CD4-positive, alpha-beta T cell treated with Interleukin-17A for 1 hour (primary cell): ENCODE results near the gene TGM2.
A peak's percentile ranks its signal among the peaks of the same experiment; 100 is the strongest.

Source experiments
- DNase-seq: peaks from one replicate; pipeline ENCODE4 v3.0.0-alpha.2; 2020

Gene TGM2

DNA sequence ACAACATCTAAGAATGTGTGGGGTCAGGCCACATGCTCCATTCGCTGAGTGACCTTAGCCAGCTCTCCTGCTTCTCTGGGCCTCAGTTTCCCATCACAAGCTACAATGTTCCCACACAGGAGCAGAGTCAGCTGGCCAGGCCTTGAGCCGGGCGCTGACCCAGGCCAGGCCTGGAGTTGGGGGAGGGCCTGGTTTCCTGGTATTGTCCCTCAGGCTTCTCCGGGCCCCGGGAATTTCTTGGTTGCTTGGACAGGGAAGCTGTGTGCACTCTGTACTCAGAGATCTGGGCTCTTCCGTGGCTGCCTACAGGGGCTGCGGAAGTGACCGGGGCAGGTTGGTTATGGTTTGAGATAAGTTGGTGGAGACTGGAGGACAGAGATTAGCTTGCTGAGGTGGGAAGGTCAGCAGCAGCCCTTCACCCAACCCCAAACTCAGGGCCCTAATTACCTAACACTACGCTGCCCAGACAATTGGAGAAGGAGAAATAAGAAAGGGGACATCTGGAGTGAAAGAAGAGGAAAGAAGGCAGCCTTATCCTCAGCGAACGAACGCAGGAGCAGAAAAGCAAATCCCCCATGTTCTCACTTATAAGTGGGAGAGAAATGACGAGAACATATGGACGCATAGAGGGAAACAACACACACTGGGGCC, 6.2 kb downstream of the TGM2 start:
- DNase-seq, result no peak

DNA sequence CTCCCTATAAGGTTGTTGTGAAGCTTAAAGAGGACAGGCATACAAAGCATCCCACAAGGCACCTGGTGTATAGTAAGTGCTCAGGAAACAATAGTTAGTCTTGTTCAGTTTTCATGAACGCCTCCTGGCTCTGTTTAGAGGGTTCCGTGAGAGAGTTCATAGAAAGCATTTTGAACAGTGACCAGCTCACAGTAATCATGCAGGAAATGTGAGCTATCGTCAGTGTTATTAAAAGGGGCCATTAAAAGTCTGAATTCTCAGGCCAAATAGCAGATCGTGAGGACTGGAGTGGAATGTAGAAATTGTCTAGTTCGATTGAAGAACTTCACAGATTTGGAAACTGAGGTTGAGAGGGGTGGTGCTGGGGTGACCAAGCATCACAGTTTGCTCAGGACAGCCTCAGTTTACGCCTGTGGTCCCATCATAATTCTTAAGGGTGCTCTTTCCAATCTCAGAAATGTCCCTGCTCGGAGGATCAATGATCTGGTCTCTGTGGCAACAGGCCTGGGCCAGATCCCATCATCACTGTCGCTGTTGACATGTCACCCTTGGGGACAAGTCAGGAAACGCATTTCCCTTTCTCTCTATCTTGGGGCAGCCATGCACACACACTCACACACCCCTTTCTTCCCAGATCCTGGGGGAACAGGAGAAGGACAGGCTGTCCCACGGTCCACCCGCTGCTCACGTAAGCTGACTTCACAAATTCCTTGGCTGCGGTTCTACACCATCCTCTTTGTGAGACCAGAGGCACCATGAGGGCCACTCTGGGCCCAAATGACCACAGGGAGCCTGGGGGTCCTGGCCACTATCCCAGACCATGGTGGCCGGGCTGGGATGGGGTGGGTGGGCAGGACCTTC, 7.2 kb downstream of the TGM2 start:
- no peak for DNase-seq

GRCh38 chr20:38156888-38157634, 8.0 kb downstream of the TGM2 start:
- no peak for DNase-seq

DNA sequence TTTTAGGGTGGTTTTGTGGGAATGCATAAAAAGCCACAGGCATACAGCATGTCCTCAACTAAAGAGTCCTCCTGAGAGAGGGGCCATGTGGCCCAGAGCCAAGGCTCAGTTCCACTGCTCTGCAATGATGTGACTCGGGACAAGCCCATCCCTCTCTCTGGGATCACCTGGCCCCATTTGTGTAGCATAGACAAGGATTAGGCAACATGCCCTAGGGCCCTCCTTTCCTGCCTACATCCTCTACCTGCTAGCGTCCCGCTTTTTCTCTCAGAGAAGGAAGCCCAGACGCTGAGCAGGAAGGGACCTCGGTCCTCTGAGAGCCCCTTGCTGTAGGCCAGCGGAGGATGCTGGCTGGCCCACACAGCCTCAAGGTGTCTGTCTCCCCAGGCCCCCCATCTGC, 8.8 kb downstream of the TGM2 start:
- no peak for DNase-seq

GRCh38 chr20:38155811-38156210, 9.3 kb downstream of the TGM2 start:
- no peak for DNase-seq

DNA sequence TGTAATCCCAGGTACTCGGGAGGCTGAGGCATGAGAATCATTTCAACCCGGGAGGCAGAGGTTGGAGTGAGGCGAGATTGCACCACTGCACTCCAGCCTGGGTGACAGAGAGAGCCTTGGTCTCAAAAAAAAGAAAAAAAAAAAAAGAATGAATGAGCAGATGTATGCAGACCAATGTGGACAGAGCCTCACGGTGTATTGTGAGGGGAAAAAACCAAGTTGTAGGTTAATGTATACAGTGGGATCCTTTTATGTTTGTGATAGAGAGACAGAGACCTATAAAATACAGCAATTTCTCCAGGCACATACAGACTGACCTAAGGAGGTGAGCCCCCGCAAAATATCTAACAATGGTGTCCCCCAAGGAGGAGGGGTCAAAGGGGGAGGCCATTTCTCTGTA, 11.7 kb downstream of the TGM2 start:
- DNase-seq, result no peak

DNA sequence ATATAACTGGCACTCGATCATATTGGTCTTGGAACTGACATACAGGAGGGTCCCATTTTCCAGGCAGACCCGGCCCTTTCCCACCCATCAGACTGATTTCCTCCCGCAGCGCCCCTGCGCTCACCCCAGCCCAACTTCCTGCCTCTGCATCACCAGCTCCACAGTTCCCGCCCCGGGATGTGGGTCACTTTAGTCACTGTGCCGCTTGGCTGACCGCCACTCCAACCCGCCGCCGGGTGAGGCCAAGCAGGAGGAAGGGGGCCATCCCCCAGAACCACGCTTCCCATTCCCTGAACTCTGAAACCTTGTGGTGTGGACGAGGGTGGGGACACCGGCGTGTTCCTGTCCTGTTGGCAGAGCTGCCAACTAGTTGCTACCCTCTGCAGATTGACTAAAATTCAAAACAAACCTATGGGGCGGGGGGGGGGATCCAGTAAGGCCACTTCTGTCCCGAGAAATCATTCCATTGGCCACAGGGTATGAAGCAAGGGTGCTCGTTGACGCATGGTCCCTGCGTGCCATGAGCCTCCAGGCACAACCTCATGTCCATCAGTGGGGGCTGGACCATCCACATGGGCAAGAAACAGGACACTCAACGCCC, 12.3 kb downstream of the TGM2 start:
- peak; percentile 18 for DNase-seq

DNA sequence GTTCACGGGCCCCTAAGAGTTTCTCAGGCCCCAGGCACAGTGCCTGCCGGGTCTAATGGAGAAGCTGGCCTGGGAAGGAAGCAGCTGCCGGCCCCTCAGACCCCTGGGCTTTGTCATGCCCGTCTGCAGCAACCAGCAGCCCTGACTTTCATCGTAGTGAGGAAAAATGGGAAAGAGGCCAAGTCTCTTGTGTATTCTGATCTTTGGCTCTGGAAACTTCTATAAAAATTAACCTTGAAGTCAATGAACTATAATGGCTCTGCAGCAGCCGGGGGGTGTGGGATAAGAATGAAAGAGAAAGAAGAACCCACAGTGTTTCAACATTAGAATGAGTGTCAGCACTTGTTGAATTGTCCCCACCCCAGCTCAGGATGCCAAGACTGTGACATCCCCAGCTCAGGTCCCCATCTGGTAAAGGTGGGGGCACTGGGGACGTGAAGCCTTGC, 12.9 kb downstream of the TGM2 start:
- DNase-seq, result peak; percentile 5

DNA sequence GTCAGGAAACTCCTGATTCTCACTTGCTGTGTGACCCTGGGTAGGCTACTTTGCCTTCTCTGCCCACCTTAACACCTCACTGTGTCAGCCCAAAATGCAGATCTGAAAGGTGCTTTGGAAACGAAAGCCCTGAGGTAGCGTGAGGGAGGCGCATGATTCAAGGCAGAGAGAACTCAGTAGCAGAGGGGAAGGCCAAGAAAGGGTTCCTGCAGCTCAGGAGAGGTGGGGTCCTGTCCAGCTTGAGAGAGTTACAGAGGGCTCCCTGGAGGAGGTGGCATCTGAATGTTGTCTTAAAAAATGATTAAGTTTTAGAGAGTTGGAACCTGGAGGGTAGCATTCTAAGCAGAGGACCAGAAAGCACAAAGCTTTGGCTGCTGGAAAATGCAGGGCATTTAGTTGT, 13.6 kb downstream of the TGM2 start:
- DNase-seq, result no peak

GRCh38 chr20:38150335-38151170, 14.5 kb downstream of the TGM2 start:
- DNase-seq, result no peak

GRCh38 chr20:38148328-38149102, 16.6 kb downstream of the TGM2 start:
- no peak for DNase-seq

DNA sequence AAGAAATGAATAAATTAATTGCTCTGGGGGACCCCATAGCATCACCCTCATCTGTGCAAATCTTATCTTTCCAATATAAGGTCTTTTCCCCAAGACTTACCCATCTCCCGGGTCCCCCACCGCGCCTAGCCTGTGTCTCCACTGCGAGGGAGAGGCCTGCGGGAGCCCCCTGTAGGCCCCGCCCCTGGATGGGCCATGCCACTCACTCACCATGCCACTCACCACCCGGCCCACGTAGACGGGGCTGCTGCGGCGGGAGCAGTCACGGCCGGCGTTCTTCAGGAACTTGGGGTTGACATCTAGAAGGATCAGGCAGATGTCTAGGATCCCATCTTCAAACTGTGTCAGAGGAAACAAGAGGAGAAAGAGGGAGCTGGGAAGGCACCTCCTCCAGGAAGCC, 17.3 kb downstream of the TGM2 start:
- DNase-seq, result no peak

- no peak for DNase-seq
Measured at GRCh38 chr20:38147163-38147562, 17.9 kb downstream of the TGM2 start.

DNA sequence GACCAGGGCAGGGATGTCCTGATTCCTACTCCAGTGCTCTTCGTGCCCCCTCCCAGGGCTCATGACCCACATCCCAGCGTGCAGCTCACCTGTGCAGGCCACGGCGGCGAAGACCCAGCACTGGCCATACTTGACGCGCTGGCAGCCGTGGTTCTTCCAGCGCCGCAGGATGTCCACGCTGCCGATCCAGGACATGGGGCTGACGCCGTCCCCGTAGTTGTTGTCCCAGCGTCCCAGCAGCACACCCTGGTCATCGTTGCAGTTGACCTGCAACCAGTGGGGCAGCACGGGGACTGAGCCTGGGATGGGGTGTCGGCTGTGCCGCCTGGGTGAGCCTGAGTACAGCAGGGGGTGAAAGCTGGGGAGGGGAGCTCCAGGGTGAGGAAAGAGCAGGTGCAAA, 18.4 kb downstream of the TGM2 start:
- DNase-seq, result no peak

GRCh38 chr20:38146156-38146555, 18.9 kb downstream of the TGM2 start:
- DNase-seq, result no peak

- DNase-seq, result no peak
Measured at GRCh38 chr20:38145729-38146075, 19.4 kb downstream of the TGM2 start.

DNA sequence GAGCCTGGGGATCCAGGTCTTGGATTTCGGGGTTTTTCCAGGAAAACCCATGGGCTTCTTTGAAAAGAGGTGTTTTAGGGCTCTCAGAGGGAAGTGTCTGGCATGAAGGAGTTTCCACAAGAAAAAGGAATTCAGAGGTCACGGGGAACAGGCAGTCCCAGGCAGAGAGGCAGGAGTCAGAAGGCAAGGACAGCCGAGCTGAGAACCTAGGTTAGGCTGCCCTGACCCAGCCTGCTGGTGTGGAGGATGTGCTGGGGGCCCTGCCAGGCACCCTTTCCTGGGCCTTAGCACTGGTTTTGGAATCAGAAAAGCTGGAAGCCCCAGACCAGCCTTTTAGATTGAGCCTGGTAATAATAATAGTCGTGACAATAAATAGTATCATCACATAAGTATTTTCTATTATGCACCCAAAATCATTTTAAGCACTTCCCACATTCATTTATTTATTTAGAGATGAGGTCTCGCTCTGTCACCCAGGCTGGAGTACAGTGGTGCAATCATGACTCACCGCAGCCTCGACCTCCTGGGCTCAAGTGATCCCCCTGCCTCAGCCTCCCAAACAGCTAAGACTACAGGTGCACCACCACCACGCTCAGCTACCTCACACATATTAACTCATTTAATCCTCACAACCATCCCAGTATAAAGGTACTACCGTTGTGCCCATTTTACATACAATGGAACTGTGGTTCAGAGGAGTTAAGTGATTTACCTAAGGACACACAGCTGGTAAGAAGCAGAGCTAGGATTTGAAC, 19.9 kb downstream of the TGM2 start:
- no peak for DNase-seq

DNA sequence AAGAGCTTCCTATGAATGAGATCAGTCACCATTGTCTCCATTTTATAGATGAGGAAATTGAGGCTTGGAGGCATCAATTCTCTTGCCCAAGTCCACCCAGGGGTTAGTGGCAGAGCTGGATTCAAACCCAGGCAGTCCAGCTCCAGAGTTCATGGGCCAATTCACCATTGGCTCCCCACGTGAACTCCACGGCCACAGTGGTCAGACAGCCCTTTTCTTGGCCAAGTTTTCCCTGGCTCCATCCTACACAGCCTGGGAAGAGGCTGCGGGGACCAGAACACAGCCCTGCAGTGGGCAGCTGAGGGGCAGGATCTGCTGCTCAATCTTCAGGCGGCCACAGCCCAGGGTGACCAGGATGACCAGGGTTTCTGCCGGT, 20.5 kb downstream of the TGM2 start:
- DNase-seq, result no peak

GRCh38 chr20:38143646-38144554, 21.2 kb downstream of the TGM2 start:
- no peak for DNase-seq

GRCh38 chr20:38143238-38143645, 21.8 kb downstream of the TGM2 start:
- DNase-seq, result no peak
